Posterior cingulate gyrus (tissue), 11 donors: ENCODE data around the gene KCNJ10.

Experiments
- DNase-seq, 10 donors: peaks; one replicate each; pipeline versions ENCODE4 v3.0.0 to v3.0.0-alpha.2; 2020 to 2021; ENCODE audit warnings: mixed read lengths in 3 of 10
- intact Hi-C: fragments of 100-400 bp; cut with DNase I; formaldehyde crosslinking; loops from one replicate; pipeline ENCODE4 v1.15.1; 2023

The KCNJ10 gene

DNA sequence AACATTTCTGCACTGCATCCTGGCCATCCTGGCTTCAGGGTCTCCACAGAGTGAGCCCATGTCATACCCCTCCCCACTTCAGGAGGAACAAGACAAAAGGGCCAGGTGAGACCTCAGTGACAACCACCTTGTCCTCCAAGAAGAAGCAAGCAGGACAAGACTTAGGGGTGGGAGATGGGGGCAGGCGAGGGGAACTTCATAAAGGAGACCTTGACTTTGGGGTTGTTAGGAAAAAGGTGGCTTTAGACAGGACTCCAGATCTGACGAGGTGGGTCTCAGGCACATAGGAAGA, 91.9 kb downstream of the KCNJ10 start:
- intact Hi-C loops, result no loop called here
- DNase-seq, result no peak

DNA sequence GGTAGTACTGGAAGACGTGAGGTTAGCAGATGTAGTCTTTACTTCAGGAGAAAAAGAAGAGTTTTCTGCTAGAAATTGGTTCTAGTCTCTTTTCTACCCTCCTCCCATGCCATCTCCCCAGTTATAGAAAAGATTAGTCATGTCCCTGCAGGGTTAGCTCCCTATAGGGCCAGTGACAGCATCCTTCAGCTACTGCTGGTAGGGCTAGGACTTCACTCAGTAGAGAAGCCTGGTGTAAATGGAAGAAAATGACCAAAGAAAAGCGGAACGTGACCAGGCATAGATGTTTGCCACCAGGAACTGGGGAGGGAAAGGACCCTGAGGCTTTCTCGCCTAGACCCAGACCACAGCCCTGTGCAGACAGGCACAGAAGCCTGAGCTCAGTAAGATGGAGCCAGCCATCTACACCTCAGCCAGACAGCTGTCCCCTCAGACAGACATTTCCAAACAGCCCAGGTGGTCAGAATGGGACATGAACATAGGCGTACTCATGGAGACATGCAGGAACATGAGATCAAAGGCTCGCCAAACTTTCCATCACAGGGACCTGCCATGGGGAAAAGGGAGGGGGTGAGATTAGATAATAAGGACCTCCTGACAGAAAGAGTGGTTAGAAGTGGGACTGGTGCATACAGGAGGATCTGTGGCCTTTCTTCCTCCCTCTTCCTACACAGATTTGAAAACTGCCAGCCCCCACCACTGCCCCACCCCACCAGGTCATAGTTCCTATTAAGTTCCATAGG, 92.4 kb downstream of the KCNJ10 start:
- intact Hi-C loops, result no loop called here
- no peak for DNase-seq

DNA sequence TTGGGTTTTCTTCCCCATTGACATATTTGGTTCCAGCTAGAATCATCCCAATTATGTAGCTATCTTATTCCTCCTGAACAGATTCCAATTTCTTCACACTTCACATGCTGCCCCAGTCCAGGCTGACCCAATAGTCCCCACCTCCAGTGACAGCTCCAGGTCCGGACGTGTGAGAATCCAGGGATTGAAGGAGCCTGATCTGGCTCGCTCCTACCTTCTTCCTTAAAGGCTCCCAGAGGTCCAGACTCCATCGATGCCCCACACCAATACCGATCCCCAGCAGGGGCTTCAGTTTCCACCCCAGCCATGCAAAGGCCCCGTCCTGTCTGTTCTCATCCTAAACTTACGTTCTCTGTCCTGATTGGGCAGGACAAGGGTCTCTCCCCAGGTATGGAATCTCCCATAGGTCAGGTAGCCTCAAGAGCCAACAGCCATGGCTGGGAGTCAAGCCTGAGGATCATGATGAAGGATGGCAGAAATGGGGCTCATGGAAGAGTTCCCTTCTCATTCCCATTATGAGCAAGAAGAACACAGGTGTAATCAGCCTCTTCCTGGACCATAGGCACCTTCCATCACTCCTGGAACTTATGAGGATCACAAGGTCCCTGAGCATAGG, 95.5 kb downstream of the KCNJ10 start:
- no peak for DNase-seq
- intact Hi-C loops, result no loop called here

- intact Hi-C loops, result no loop called here
- no peak for DNase-seq
These were observed 96.5 kb downstream of the KCNJ10 start for GRCh38 chr1:159973350-159973940.

DNA sequence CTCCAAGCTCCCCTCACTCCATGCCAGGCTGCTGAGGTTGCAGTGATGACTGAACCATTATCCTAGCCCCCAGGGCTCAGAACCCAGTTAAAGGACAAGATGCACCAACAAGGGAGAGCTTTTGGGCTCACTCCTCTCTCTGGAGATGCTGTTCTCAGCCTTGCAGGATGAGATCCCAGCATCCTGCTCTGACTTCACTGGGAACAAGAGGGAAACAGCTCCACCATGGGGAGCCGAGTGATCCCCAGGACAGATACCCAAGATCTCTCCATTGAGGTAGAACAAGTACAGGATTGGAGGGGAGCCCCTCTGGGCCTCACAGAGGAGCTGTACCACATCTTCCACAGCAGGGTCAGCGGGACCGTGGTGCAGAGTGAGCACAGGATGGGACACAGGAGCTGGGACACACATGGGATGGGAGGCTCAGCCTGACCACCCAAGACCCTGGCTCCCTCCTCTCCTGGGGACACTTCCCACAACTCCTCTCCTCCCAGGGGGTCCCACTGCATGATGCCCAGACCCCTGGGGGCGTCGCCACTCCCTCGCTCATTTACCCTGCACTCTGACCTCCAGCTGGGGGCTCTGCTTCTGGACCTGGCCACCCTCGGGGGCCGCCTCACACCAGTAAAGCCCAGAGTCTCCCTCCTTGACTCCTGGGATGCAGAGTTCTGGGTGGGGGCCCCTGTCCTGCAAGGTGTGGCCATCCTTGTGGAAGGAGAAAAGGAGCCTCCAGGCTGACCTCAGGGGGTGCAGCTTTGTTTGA, 97.3 kb downstream of the KCNJ10 start:
- intact Hi-C loops, result no loop called here
- DNase-seq, result no peak

DNA sequence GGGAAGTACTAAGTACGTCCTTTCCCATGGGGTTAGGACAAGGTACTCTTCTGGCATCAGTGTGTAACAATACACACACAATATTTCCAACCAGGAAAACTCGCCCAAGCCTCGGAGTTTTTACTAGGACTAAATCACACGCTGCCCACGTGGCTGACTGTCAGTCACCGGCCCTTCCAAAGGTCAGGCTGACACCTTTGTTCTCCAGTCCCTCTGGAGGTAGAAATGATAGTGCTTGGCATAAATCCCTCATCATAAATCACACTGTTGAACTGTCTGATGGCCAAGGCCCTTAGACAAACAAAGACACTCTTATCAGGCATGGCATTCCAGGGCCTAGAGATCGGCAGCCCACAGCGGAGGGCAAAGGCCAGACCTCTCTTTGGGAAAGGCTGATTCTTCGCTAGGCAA, 99.0 kb downstream of the KCNJ10 start:
- intact Hi-C loops, result no loop called here

GRCh38 chr1:159968901-159969300, 101.1 kb downstream of the KCNJ10 start:
- intact Hi-C loops, result no loop called here

More for the DNA sequence above, 99.0 kb downstream of the KCNJ10 start:
- DNase-seq, result no peak

GRCh38 chr1:159965263-159965662, 104.7 kb downstream of the KCNJ10 start:
- DNase-seq, result no peak
- intact Hi-C loops, result no loop called here

More at GRCh38 chr1:159968901-159969300, 101.1 kb downstream of the KCNJ10 start:
- DNase-seq, result no peak

DNA sequence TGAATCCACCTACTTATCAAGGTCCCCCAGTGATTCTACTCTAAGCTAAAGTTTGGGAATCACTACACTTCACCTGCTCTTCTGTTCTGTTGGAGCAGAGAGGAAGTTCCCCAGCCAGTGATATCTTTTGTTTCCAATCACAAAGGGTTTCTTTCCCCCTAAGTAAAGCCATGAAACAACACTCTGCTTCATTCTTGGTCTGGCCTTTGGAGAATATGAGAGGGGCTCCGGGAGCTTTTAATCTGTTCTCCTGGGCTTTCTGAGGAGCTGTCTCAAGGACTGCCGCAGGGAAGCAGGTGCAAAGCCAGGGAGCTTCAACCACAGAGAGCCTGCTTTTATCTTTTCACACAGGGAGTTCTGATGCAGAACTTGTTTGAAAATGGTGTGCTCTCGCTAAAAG, 105.8 kb downstream of the KCNJ10 start:
- intact Hi-C loops, result no loop called here
- no peak for DNase-seq

GRCh38 chr1:159962176-159962575, 107.8 kb downstream of the KCNJ10 start:
- no peak for DNase-seq
- intact Hi-C loops, result no loop called here

GRCh38 chr1:159961636-159962035, 108.3 kb downstream of the KCNJ10 start:
- intact Hi-C loops, result no loop called here
- no peak for DNase-seq

- no peak for DNase-seq
- intact Hi-C loops, result no loop called here
These were observed 109.1 kb downstream of the KCNJ10 start for GRCh38 chr1:159960721-159961381.

DNA sequence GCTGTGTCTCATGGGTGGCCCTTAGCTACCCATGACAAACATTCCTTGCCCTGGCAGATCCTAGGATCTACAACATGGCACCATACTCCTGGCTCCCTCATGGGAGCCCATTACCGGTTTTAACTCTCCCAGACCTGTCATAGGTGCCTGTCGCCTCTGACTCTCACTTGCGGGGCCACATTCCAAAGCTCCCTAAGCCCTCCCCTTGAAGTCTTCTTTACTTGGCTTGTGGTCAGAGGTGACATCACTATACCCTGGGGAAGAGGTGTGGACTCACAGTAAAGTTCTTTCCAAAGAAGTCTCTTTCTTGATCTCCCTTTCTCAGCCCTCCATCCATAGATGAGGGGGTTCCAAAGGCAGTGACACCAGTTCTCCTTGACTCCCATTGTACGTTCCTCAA, 110.5 kb downstream of the KCNJ10 start:
- intact Hi-C loops, result no loop called here
- no peak for DNase-seq

GRCh38 chr1:159958719-159959380, 111.1 kb downstream of the KCNJ10 start:
- intact Hi-C loops, result no loop called here
- DNase-seq, result no peak

DNA sequence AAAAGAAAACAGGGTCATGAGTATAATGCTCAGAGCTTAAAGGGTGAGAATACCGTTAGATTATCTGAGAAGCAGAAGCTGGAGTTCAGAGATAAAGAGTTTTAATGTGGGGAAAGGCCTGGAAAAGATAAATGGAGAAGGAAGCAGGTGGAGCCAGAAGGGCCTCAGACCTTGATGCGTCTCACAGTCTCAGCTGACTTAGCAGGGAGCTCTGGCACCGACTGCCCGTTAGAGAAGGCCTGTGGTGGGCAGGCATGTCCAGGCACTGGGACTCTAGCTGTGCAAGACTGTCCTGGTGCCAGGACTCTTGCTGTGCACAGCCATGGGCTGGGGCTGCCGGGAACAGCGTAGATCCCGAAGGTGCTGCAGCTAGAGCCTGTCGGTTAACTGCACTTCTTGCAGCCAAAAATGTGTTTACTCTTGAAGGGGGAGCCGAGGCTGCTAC, 112.1 kb downstream of the KCNJ10 start:
- no peak for DNase-seq
- intact Hi-C loops, result no loop called here

DNA sequence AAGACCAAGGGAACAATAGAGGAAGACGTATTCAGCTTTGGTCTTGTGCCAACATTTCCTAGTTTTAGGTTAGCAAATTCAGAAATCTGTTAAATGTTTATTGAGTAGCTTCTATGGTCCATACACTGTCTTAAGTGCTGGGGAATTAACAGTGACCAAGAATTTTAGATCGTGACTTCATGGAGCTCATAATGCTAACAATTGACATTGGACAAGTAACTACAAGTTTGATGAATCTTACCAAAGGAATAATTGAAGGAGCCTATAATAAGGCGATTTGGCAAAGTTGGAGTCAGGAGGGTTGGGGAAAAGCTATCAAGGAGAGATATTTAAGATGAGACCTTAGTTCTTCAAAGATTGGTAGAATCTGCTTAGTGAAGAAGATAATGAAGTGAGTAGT, 114.5 kb downstream of the KCNJ10 start:
- intact Hi-C loops, result no loop called here
- DNase-seq, result no peak

GRCh38 chr1:159953536-159954515, 116.1 kb downstream of the KCNJ10 start, which contains the start of gene SLAMF9:
Gene SLAMF9 (minus strand): TSS chr1:159954237. CDS start chr1:159954137, 100 bp downstream.
- intact Hi-C loops, result no loop called here
- peak in 1 of 10 donors; percentile 24 for DNase-seq

GRCh38 chr1:159952932-159953331, 117.0 kb downstream of the KCNJ10 start:
- intact Hi-C loops, result no loop called here
- DNase-seq, result peak in 1 of 10 donors; percentile 8

GRCh38 chr1:159951551-159951950, 118.4 kb downstream of the KCNJ10 start:
- intact Hi-C loops, result no loop called here
- peak in 1 of 10 donors; percentile 26 for DNase-seq
